Mucosa of descending colon (tissue), 3 donors: ENCODE results near the gene ADIPOR2. TPM values are rescaled to one million over a fixed set of nuclear protein-coding genes. Genes with fewer than 3 reads are reported as not detected.
"Not testable (repeated sequence)": the region's sequence is repeated elsewhere in the genome, so short reads cannot be mapped to it uniquely, and the experiment has no call there.

ENCODE experiments used
- ATAC-seq: fragments of 200-7000 bp; cut with Tn5 transposase; one replicate; pipeline ENCODE4 v1.9.1; 2020; ENCODE audit warnings: mild to moderate bottlenecking, moderate library complexity
- DNase-seq, 3 donors: peaks; one replicate each; pipeline ENCODE4 v3.0.0-alpha.2; 2020
- H3K36me3 ChIP-seq: fragments of 200-600 bp; one replicate; pipeline ENCODE4 v1.8.0; 2021; ENCODE audit warnings: low read depth, mild to moderate bottlenecking
- H3K4me1 ChIP-seq: fragments of 200-600 bp; one replicate; pipeline ENCODE4 v1.8.0; 2021; ENCODE audit warnings: low read depth, mild to moderate bottlenecking
- H3K4me3 ChIP-seq: fragments of 200-600 bp; one replicate; pipeline ENCODE4 v1.8.0; 2021; ENCODE audit warnings: mild to moderate bottlenecking
- H3K9me3 ChIP-seq: fragments of 200-600 bp; one replicate; pipeline ENCODE4 v1.8.0; 2021; ENCODE audit warnings: mild to moderate bottlenecking
- CTCF ChIP-seq: fragments of 200-600 bp; IDR thresholded peaks from one replicate; pipeline ENCODE4 v1.8.0; 2022; ENCODE audit warnings: antibody characterized with exemption, mild to moderate bottlenecking
- intact Hi-C, 2 donors: fragments of 100-400 bp; cut with DNase I in 1 of 2; cut with micrococcal nuclease in 1 of 2; formaldehyde crosslinking; loops; one replicate each; pipeline versions ENCODE4 v1.11.0 to v1.11.1; 2022; cut with DNase I, micrococcal nuclease
- total RNA-seq, 3 donors: library from RNA; stranded (reverse); fragmentation: NEBNext Ultra II Directional in 2 of 3; extraction: Animal tissue kit (Norgen Biotek cat#: 25700) in 2 of 3; gene quantifications; one replicate each; pipeline versions ENCODE4 v1.2.1 to v1.2.4, GENCODE V29; 2021 to 2023
- donor health status: DM: no; HTN: no; CAD: no; lungs with moderate emphysema.
- donor health status: DM: no; HTN: no; CAD: no.
- donor health status: DM: no; HTN: yes; CAD: no.

The ADIPOR2 gene
- total RNA-seq, 3 donors from 2014 or later: 76.1 to 119 (median 98.5) TPM

- no peak for TF ChIP-seq CTCF
- no peak for ATAC-seq
- Histone ChIP-seq H3K4me3 (no peak overlapping the region), H3K9me3 (no peaks in the 10 kb centered on the region), H3K4me1 (no peaks in the 10 kb centered on the region), H3K36me3 (no peaks in the 10 kb centered on the region)
- DNase-seq: no peak
- intact Hi-C loops: no loop called here
These were observed 124.2 kb downstream of the ADIPOR2 start for GRCh38 chr12:1815108-1815507.

- H3K4me3 ChIP-seq: no peak overlapping the region
- TF ChIP-seq CTCF: no peak
- no peaks in the 10 kb centered on the region for H3K36me3 ChIP-seq
- intact Hi-C loops: no loop called here
- H3K4me1 ChIP-seq: no peaks in the 10 kb centered on the region
- ATAC-seq: no peak
- no peak for DNase-seq
- H3K9me3 ChIP-seq: no peaks in the 10 kb centered on the region
These were observed 125.2 kb downstream of the ADIPOR2 start for GRCh38 chr12:1815814-1816729.

GRCh38 chr12:1816730-1817348 is 126.0 kb downstream of the ADIPOR2 start:
- no peak for TF ChIP-seq CTCF
- DNase-seq: no peak
- Histone ChIP-seq H3K4me3 (no peak overlapping the region), H3K36me3 (no peaks in the 10 kb centered on the region), H3K4me1 (no peaks in the 10 kb centered on the region), H3K9me3 (no peaks in the 10 kb centered on the region)
- ATAC-seq: no peak
- intact Hi-C loops: no loop called here

GRCh38 chr12:1817928-1818327 is 127.1 kb downstream of the ADIPOR2 start:
- H3K9me3 ChIP-seq, H3K4me1 ChIP-seq, H3K36me3 ChIP-seq, DNase-seq, intact Hi-C loops, H3K4me3 ChIP-seq, ATAC-seq: not testable (repeated sequence)

GRCh38 chr12:1819050-1819449 is 128.2 kb downstream of the ADIPOR2 start:
- Histone ChIP-seq H3K9me3 (no peaks in the 10 kb centered on the region), H3K4me1 (no peaks in the 10 kb centered on the region), H3K36me3 (no peaks in the 10 kb centered on the region), H3K4me3 (no peak overlapping the region)
- no peak for TF ChIP-seq CTCF
- ATAC-seq (no peak), DNase-seq (no peak)
- intact Hi-C loops: no loop called here

- H3K4me3 ChIP-seq: no peak overlapping the region
- no peaks in the 10 kb centered on the region for H3K9me3 ChIP-seq
- H3K36me3 ChIP-seq: no peaks in the 10 kb centered on the region
- intact Hi-C loops: no loop called here
- DNase-seq (no peak), ATAC-seq (no peak)
- H3K4me1 ChIP-seq: no peaks in the 10 kb centered on the region
- TF ChIP-seq CTCF: no peak
These were observed 128.7 kb downstream of the ADIPOR2 start for GRCh38 chr12:1819571-1819970.
